ENCODE data around the gene PI16.

Gene PI16

GRCh38 chr6:36930483-36930882, 24.1 kb upstream of the PI16 start:
- TF ChIP-seq, protein P1, sequence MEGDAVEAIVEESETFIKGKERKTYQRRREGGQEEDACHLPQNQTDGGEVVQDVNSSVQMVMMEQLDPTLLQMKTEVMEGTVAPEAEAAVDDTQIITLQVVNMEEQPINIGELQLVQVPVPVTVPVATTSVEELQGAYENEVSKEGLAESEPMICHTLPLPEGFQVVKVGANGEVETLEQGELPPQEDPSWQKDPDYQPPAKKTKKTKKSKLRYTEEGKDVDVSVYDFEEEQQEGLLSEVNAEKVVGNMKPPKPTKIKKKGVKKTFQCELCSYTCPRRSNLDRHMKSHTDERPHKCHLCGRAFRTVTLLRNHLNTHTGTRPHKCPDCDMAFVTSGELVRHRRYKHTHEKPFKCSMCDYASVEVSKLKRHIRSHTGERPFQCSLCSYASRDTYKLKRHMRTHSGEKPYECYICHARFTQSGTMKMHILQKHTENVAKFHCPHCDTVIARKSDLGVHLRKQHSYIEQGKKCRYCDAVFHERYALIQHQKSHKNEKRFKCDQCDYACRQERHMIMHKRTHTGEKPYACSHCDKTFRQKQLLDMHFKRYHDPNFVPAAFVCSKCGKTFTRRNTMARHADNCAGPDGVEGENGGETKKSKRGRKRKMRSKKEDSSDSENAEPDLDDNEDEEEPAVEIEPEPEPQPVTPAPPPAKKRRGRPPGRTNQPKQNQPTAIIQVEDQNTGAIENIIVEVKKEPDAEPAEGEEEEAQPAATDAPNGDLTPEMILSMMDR (IDR thresholded peaks at IDR 0.05): no peak

DNA sequence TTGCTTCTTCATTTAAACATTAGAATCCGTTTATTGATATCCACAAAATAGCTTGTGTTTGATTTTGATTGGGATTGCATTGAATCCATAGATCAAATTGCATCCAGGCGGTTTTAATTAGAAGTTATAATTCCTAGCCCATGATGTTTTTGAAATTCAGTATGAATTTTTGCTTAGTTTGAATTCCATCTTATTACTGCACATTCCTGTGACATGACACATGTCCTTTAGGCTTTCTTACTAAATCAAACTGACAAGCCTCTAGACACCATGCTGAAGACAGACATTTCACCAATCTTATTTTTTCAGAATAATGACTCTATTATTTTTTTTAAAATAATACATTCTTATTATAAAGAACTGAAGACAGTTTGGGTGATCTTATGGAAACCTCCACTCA, 21.4 kb upstream of the PI16 start:
- TF ChIP-seq, protein P1 (IDR thresholded peaks at IDR 0.05): no peak

- TF ChIP-seq, protein P1 (IDR thresholded peaks at IDR 0.05): no peak
Measured at GRCh38 chr6:36933519-36933918, 21.0 kb upstream of the PI16 start.

GRCh38 chr6:36934901-36935300, 19.6 kb upstream of the PI16 start:
- TF ChIP-seq, protein P1 (IDR thresholded peaks at IDR 0.05): no peak

DNA sequence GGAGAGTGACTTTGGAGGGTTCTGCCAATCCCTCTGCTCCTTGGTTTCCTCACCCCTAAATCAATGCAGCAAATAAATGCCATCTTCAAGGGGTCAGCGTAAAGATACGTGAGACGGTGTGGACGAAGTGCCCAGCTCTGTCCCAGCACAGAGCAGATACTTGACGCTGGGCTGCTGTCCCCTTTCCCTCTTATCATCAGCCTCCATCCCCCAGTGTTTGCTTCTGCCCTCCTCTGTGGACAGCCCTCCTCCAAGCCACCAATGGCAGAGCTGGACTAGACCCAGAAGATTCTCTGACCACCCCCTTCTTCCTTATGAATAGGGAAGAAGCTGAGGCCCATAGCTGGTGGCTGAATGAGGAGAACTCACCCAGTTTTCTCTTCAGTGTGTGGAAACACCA, 17.7 kb upstream of the PI16 start:
- TF ChIP-seq, protein P1 (IDR thresholded peaks at IDR 0.05): no peak

DNA sequence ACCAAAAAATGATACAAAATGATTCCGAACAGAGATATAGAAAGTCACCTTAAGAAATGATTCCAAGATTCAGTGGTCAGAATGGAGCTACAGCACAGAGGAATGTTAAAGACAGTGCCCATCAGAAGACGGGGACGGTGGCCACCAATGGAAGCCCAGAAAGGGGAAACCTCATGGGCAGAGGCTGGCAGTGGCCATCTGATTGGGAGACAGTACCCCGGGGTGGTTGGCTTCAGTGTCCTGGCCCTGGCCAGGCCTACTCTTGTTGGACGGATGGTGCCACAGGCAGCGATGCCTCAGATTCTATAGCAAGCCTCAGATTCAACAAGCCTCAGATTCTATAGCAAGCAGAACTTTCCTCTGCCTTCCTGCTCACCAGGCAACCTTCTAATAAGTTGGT, 16.6 kb upstream of the PI16 start:
- TF ChIP-seq, protein P1 (IDR thresholded peaks at IDR 0.05): no peak

DNA sequence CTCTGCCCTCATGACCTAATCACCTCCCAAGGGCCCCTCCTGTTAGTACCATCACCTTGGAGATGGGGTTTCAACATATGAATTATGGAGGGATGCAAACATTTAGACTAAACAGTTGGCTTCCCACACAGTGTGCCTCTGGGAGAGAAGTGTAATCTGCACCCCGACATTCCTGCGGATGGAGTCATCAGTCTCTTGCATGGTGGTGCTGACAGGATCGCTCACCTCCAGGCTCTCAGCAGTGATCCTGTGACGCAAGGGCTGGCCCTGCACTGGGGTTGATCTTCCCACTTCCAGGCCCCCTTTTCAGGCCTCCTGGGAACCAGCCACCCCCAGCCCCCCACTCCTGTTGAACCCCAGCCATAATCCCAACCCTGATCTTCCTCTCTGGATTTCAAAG, 16.0 kb upstream of the PI16 start:
- TF ChIP-seq, protein P1 (IDR thresholded peaks at IDR 0.05): no peak

- TF ChIP-seq, protein P1 (IDR thresholded peaks at IDR 0.05): no peak
Measured at GRCh38 chr6:36940027-36940426, 14.5 kb upstream of the PI16 start.

All from LNCAP (cell line).